ENCODE results near the gene OR2AT4. TPM values are rescaled to one million over a fixed set of nuclear protein-coding genes. Genes with fewer than 3 reads are reported as not detected.
"Not testable (repeated sequence)": the region's sequence is repeated elsewhere in the genome, so short reads cannot be mapped to it uniquely, and the experiment has no call there.

Gene OR2AT4
- total and polyA plus RNA-seq, 2 donors = under 0.01 TPM; not detected in 1

GRCh38 chr11:75059299-75059698 lies 37.4 kb downstream of the OR2AT4 start:
- DNase-seq (ENCODE audit: low read depth in 6 of 9, low spot score in 9 of 9) = no peak
- no peak overlapping the region for H3K4me3 ChIP-seq (ENCODE audit: low read length in 2 of 2)
- H3K9me3 ChIP-seq (ENCODE audit: control insufficient read depth in 2 of 2, insufficient read depth in 1 of 2, low read length in 1 of 2) = no peaks in the 10 kb centered on the region
- H3K27ac ChIP-seq (ENCODE audit: low read depth in 1 of 2, low read length in 1 of 2) = no peak overlapping the region
- no peaks in the 10 kb centered on the region for H3K27me3 ChIP-seq (ENCODE audit: control insufficient read depth in 2 of 2, insufficient read depth in 1 of 2, low read length in 1 of 2)
- H3K36me3 ChIP-seq (ENCODE audit: control insufficient read depth in 2 of 2, insufficient read depth in 2 of 2, low read length in 1 of 2) = no peaks in the 10 kb centered on the region
- H3K4me1 ChIP-seq (ENCODE audit: control insufficient read depth in 2 of 2, insufficient read depth in 2 of 2, low read length in 2 of 2) = no peaks in the 10 kb centered on the region

- no peaks in the 10 kb centered on the region for H3K4me1 ChIP-seq (ENCODE audit: control insufficient read depth in 2 of 2, insufficient read depth in 2 of 2, low read length in 2 of 2)
- H3K4me3 ChIP-seq (ENCODE audit: low read length in 2 of 2) = no peak overlapping the region
- DNase-seq (ENCODE audit: low read depth in 6 of 9, low spot score in 9 of 9) = no peak
- H3K9me3 ChIP-seq (ENCODE audit: control insufficient read depth in 2 of 2, insufficient read depth in 1 of 2, low read length in 1 of 2) = no peaks in the 10 kb centered on the region
- no peak overlapping the region for H3K27ac ChIP-seq (ENCODE audit: low read depth in 1 of 2, low read length in 1 of 2)
- 63% methylated on average over 3 of the region's 3 CpGs for WGBS
- H3K36me3 ChIP-seq (ENCODE audit: control insufficient read depth in 2 of 2, insufficient read depth in 2 of 2, low read length in 1 of 2) = no peaks in the 10 kb centered on the region
- no peaks in the 10 kb centered on the region for H3K27me3 ChIP-seq (ENCODE audit: control insufficient read depth in 2 of 2, insufficient read depth in 1 of 2, low read length in 1 of 2)
Observed at GRCh38 chr11:75056814-75057213, 39.9 kb downstream of the OR2AT4 start.

- 97% methylated on average over 6 of the region's 6 CpGs for WGBS
- H3K4me1 ChIP-seq (ENCODE audit: control insufficient read depth in 2 of 2, insufficient read depth in 2 of 2, low read length in 2 of 2) = no peaks in the 10 kb centered on the region
- H3K36me3 ChIP-seq (ENCODE audit: control insufficient read depth in 2 of 2, insufficient read depth in 2 of 2, low read length in 1 of 2) = no peaks in the 10 kb centered on the region
- H3K27ac ChIP-seq (ENCODE audit: low read depth in 1 of 2, low read length in 1 of 2) = no peak overlapping the region
- H3K4me3 ChIP-seq (ENCODE audit: low read length in 2 of 2) = no peak overlapping the region
- no peak for DNase-seq (ENCODE audit: low read depth in 6 of 9, low spot score in 9 of 9)
- no peaks in the 10 kb centered on the region for H3K27me3 ChIP-seq (ENCODE audit: control insufficient read depth in 2 of 2, insufficient read depth in 1 of 2, low read length in 1 of 2)
- no peaks in the 10 kb centered on the region for H3K9me3 ChIP-seq (ENCODE audit: control insufficient read depth in 2 of 2, insufficient read depth in 1 of 2, low read length in 1 of 2)
Observed at GRCh38 chr11:75055511-75055910, 41.2 kb downstream of the OR2AT4 start.

GRCh38 chr11:75052457-75052856 lies 44.2 kb downstream of the OR2AT4 start:
- no peaks in the 10 kb centered on the region for H3K27me3 ChIP-seq (ENCODE audit: control insufficient read depth in 2 of 2, insufficient read depth in 1 of 2, low read length in 1 of 2)
- 49% methylated on average over 1 of the region's 1 CpG for WGBS
- no peak overlapping the region for H3K4me3 ChIP-seq (ENCODE audit: low read length in 2 of 2)
- DNase-seq (ENCODE audit: low read depth in 6 of 9, low spot score in 9 of 9) = no peak
- no peak overlapping the region for H3K27ac ChIP-seq (ENCODE audit: low read depth in 1 of 2, low read length in 1 of 2)
- H3K4me1 ChIP-seq (ENCODE audit: control insufficient read depth in 2 of 2, insufficient read depth in 2 of 2, low read length in 2 of 2) = no peaks in the 10 kb centered on the region
- H3K9me3 ChIP-seq (ENCODE audit: control insufficient read depth in 2 of 2, insufficient read depth in 1 of 2, low read length in 1 of 2) = no peaks in the 10 kb centered on the region
- no peaks in the 10 kb centered on the region for H3K36me3 ChIP-seq (ENCODE audit: control insufficient read depth in 2 of 2, insufficient read depth in 2 of 2, low read length in 1 of 2)

- 61% methylated on average over 5 of the region's 5 CpGs for WGBS
- Histone ChIP-seq H3K4me3 (ENCODE audit: low read length in 2 of 2) (no peak overlapping the region), H3K27me3 (ENCODE audit: control insufficient read depth in 2 of 2, insufficient read depth in 1 of 2, low read length in 1 of 2) (no peaks in the 10 kb centered on the region), H3K27ac (ENCODE audit: low read depth in 1 of 2, low read length in 1 of 2) (no peak overlapping the region), H3K36me3 (ENCODE audit: control insufficient read depth in 2 of 2, insufficient read depth in 2 of 2, low read length in 1 of 2) (no peaks in the 10 kb centered on the region), H3K4me1 (ENCODE audit: control insufficient read depth in 2 of 2, insufficient read depth in 2 of 2, low read length in 2 of 2) (no peaks in the 10 kb centered on the region), H3K9me3 (ENCODE audit: control insufficient read depth in 2 of 2, insufficient read depth in 1 of 2, low read length in 1 of 2) (no peaks in the 10 kb centered on the region)
- no peak for DNase-seq (ENCODE audit: low read depth in 6 of 9, low spot score in 9 of 9)
Observed at GRCh38 chr11:75051043-75051442, 45.6 kb downstream of the OR2AT4 start.

GRCh38 chr11:75050516-75050915 lies 46.2 kb downstream of the OR2AT4 start:
- WGBS = 89% methylated on average over 4 of the region's 4 CpGs
- Histone ChIP-seq H3K4me1 (ENCODE audit: control insufficient read depth in 2 of 2, insufficient read depth in 2 of 2, low read length in 2 of 2) (no peaks in the 10 kb centered on the region), H3K27me3 (ENCODE audit: control insufficient read depth in 2 of 2, insufficient read depth in 1 of 2, low read length in 1 of 2) (no peaks in the 10 kb centered on the region), H3K9me3 (ENCODE audit: control insufficient read depth in 2 of 2, insufficient read depth in 1 of 2, low read length in 1 of 2) (no peaks in the 10 kb centered on the region), H3K4me3 (ENCODE audit: low read length in 2 of 2) (no peak overlapping the region), H3K36me3 (ENCODE audit: control insufficient read depth in 2 of 2, insufficient read depth in 2 of 2, low read length in 1 of 2) (no peaks in the 10 kb centered on the region), H3K27ac (ENCODE audit: low read depth in 1 of 2, low read length in 1 of 2) (no peak overlapping the region)
- no peak for DNase-seq (ENCODE audit: low read depth in 6 of 9, low spot score in 9 of 9)

- not testable (repeated sequence) for DNase-seq (ENCODE audit: low read depth in 6 of 9, low spot score in 9 of 9); H3K27ac ChIP-seq (ENCODE audit: low read depth in 1 of 2, low read length in 1 of 2)
- WGBS = 76% methylated on average over 8 of the region's 8 CpGs
Observed at GRCh38 chr11:75049501-75050266, 47.0 kb downstream of the OR2AT4 start.

GRCh38 chr11:75047191-75047590 lies 49.5 kb downstream of the OR2AT4 start:
- WGBS = 98% methylated on average over 4 of the region's 4 CpGs
- Histone ChIP-seq H3K4me3 (ENCODE audit: low read length in 2 of 2) (no peak overlapping the region), H3K4me1 (ENCODE audit: control insufficient read depth in 2 of 2, insufficient read depth in 2 of 2, low read length in 2 of 2) (no peaks in the 10 kb centered on the region), H3K9me3 (ENCODE audit: control insufficient read depth in 2 of 2, insufficient read depth in 1 of 2, low read length in 1 of 2) (no peaks in the 10 kb centered on the region), H3K27me3 (ENCODE audit: control insufficient read depth in 2 of 2, insufficient read depth in 1 of 2, low read length in 1 of 2) (no peaks in the 10 kb centered on the region), H3K36me3 (ENCODE audit: control insufficient read depth in 2 of 2, insufficient read depth in 2 of 2, low read length in 1 of 2) (no peaks in the 10 kb centered on the region), H3K27ac (ENCODE audit: low read depth in 1 of 2, low read length in 1 of 2) (no peak overlapping the region)
- DNase-seq (ENCODE audit: low read depth in 6 of 9, low spot score in 9 of 9) = no peak

More at GRCh38 chr11:75049501-75050266, 47.0 kb downstream of the OR2AT4 start:
- not testable (repeated sequence) for H3K36me3 ChIP-seq (ENCODE audit: control insufficient read depth in 2 of 2, insufficient read depth in 2 of 2, low read length in 1 of 2); H3K4me3 ChIP-seq (ENCODE audit: low read length in 2 of 2); H3K9me3 ChIP-seq (ENCODE audit: control insufficient read depth in 2 of 2, insufficient read depth in 1 of 2, low read length in 1 of 2); H3K4me1 ChIP-seq (ENCODE audit: control insufficient read depth in 2 of 2, insufficient read depth in 2 of 2, low read length in 2 of 2); H3K27me3 ChIP-seq (ENCODE audit: control insufficient read depth in 2 of 2, insufficient read depth in 1 of 2, low read length in 1 of 2)

- H3K27ac ChIP-seq (ENCODE audit: low read depth in 1 of 2, low read length in 1 of 2); H3K27me3 ChIP-seq (ENCODE audit: control insufficient read depth in 2 of 2, insufficient read depth in 1 of 2, low read length in 1 of 2); H3K36me3 ChIP-seq (ENCODE audit: control insufficient read depth in 2 of 2, insufficient read depth in 2 of 2, low read length in 1 of 2); H3K9me3 ChIP-seq (ENCODE audit: control insufficient read depth in 2 of 2, insufficient read depth in 1 of 2, low read length in 1 of 2); DNase-seq (ENCODE audit: low read depth in 6 of 9, low spot score in 9 of 9); H3K4me3 ChIP-seq (ENCODE audit: low read length in 2 of 2); H3K4me1 ChIP-seq (ENCODE audit: control insufficient read depth in 2 of 2, insufficient read depth in 2 of 2, low read length in 2 of 2): not testable (repeated sequence)
- WGBS = 94% methylated on average over 5 of the region's 5 CpGs
Observed at GRCh38 chr11:75046668-75047067, 50.0 kb downstream of the OR2AT4 start.
